Measurements from ENCODE around the gene CTSO.

DNA sequence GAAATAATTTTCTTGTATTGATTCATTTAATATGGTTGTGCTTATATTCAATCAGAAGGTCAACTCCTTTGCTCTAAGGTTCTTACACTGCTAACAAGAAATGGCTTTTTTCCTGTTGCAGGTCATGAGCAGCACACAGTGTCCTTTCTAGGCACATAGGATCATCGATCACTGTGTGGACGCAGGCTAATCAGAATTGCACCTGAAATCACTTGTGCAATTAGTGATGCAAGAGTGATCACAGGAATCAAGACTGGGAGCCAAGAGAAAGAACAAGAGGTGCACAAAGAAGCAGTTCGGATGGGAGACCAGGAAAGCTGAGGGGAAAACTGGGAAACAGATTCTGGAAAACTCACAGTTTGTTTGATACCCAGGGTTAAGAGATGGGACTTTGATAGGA is 29.0 kb downstream of the CTSO start:
- TF ChIP-seq, protein P1, sequence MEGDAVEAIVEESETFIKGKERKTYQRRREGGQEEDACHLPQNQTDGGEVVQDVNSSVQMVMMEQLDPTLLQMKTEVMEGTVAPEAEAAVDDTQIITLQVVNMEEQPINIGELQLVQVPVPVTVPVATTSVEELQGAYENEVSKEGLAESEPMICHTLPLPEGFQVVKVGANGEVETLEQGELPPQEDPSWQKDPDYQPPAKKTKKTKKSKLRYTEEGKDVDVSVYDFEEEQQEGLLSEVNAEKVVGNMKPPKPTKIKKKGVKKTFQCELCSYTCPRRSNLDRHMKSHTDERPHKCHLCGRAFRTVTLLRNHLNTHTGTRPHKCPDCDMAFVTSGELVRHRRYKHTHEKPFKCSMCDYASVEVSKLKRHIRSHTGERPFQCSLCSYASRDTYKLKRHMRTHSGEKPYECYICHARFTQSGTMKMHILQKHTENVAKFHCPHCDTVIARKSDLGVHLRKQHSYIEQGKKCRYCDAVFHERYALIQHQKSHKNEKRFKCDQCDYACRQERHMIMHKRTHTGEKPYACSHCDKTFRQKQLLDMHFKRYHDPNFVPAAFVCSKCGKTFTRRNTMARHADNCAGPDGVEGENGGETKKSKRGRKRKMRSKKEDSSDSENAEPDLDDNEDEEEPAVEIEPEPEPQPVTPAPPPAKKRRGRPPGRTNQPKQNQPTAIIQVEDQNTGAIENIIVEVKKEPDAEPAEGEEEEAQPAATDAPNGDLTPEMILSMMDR (optimal IDR thresholded peaks at IDR 0.05 in 1 of 3, IDR thresholded peaks at IDR 0.05 in 1 of 3, conservative IDR thresholded peaks at IDR 0.05 in 1 of 3; ENCODE audit: extremely low read depth in 1 of 3, insufficient read depth in 2 of 3, low read length in 3 of 3): no peak
- no peak for TF ChIP-seq EZH2 (IDR thresholded peaks at IDR 0.05; ENCODE audit: low read length)

Data from keratinocyte (primary cell).